GM12865 (cell line): ENCODE results near the gene YTHDF2.
"Not testable (repeated sequence)": the region's sequence is repeated elsewhere in the genome, so short reads cannot be mapped to it uniquely, and the experiment has no call there.

Experiments used
- DNase-seq: peaks from one replicate; pipeline ENCODE4 v3.0.0; 2010; ENCODE audit warnings: low read depth
- H3K4me3 ChIP-seq: 2 replicates; pipeline ENCODE4 v1.5.1; 2011; ENCODE audit warnings: mild to moderate bottlenecking, low read depth, low read length, control low read depth
- CTCF ChIP-seq: IDR thresholded peaks from 2 replicates; pipeline ENCODE4 v1.5.1; 2011; ENCODE audit warnings: low read length, control low read depth, low read depth, inconsistent platforms; ENCODE audit not compliant: insufficient read depth; ENCODE audit errors: missing control alignments

YTHDF2 gene

GRCh38 chr1:28789412-28789811 lies 52.7 kb downstream of the YTHDF2 start:
- no peak for TF ChIP-seq CTCF

GRCh38 chr1:28789816-28790215 lies 53.1 kb downstream of the YTHDF2 start:
- no peak for TF ChIP-seq CTCF
- H3K4me3 ChIP-seq: no peak overlapping the region

More at GRCh38 chr1:28789412-28789811, 52.7 kb downstream of the YTHDF2 start:
- no peak for DNase-seq
- no peak overlapping the region for H3K4me3 ChIP-seq

GRCh38 chr1:28790377-28791035 lies 53.8 kb downstream of the YTHDF2 start:
- TF ChIP-seq CTCF: no peak
- no peak overlapping the region for H3K4me3 ChIP-seq
- DNase-seq: no peak

More at GRCh38 chr1:28789816-28790215, 53.1 kb downstream of the YTHDF2 start:
- no peak for DNase-seq

GRCh38 chr1:28791929-28792328 lies 55.2 kb downstream of the YTHDF2 start:
- not testable (repeated sequence) for DNase-seq, H3K4me3 ChIP-seq

GRCh38 chr1:28792644-28793121 lies 55.9 kb downstream of the YTHDF2 start:
- TF ChIP-seq CTCF: peak; percentile 13
- no peak for DNase-seq
- no peak overlapping the region for H3K4me3 ChIP-seq

GRCh38 chr1:28794582-28794981 lies 57.8 kb downstream of the YTHDF2 start:
- not testable (repeated sequence) for DNase-seq, H3K4me3 ChIP-seq

- TF ChIP-seq CTCF: no peak
- H3K4me3 ChIP-seq: no peak overlapping the region
- no peak for DNase-seq
Observed at GRCh38 chr1:28796352-28797211, 59.8 kb downstream of the YTHDF2 start.
